Endothelial cell of umbilical vein (primary cell): ENCODE results near the gene LITAFD. TPM values are rescaled to one million over a fixed set of nuclear protein-coding genes. Genes with fewer than 3 reads are reported as not detected.

ENCODE experiments used
- BruUV-seq: library from RNA; stranded (reverse); fragments of 400-500 nt; replicated peaks from 2 replicates; lab custom pipeline; 2021; lab: Mats Ljungman, UMichigan
- CTCF ChIA-PET: fragments of 300-600, 350-600 bp; sonication (Branson Sonifier 250); formaldehyde crosslinking; loops from one replicate; lab custom pipeline; 2021; ENCODE audit warnings: antibody characterized with exemption, inconsistent platforms; lab: Charles Lee
- POLR2A ChIA-PET: fragments of 300-600, 350-600 bp; sonication (Branson Sonifier 250); formaldehyde crosslinking; loops from one replicate; lab custom pipeline; 2021; ENCODE audit warnings: antibody characterized with exemption, inconsistent platforms; lab: Charles Lee
- DNase-seq: peaks from one replicate; pipeline ENCODE4 v3.0.0-alpha.2; 2011; ENCODE audit warnings: low read depth, low spot score
- FAIRE-seq: peaks from 2 replicates; lab custom pipeline; 2011; peaks lifted over from hg19 to GRCh38; lab: Jason Lieb, UNC
- H2AFZ ChIP-seq: 2 replicates; pipeline ENCODE4 v1.6.0; 2012; ENCODE audit warnings: low read depth, low read length, control low read depth, inconsistent platforms
- H3K27ac ChIP-seq: 2 replicates; pipeline ENCODE4 v1.5.1; 2011; ENCODE audit warnings: low read depth, mild to moderate bottlenecking, control low read depth, low read length, moderate library complexity; ENCODE audit not compliant: insufficient read depth
- H3K27me3 ChIP-seq, 2 experiments: 2 replicates each; pipeline versions ENCODE4 v1.6.0 to v1.6.1; 2011; ENCODE audit warnings: low read length in 2 of 2, mixed read lengths in 1 of 2; ENCODE audit not compliant: control insufficient read depth in 2 of 2, insufficient read depth in 2 of 2
- H3K36me3 ChIP-seq, 2 experiments: 2 replicates in 1 of 2; 3 replicates in 1 of 2; pipeline ENCODE4 v1.5.1; 2011; ENCODE audit warnings: low read length in 2 of 2, mild to moderate bottlenecking in 1 of 2, moderate library complexity in 1 of 2; ENCODE audit not compliant: control insufficient read depth in 2 of 2, insufficient read depth in 2 of 2; ENCODE audit errors: extremely low read depth in 1 of 2
- H3K4me1 ChIP-seq: 3 replicates; pipeline ENCODE4 v1.5.1; 2011; ENCODE audit warnings: mild to moderate bottlenecking, low read length; ENCODE audit not compliant: control insufficient read depth, insufficient read depth; ENCODE audit errors: extremely low read depth
- H3K4me2 ChIP-seq: 2 replicates; pipeline ENCODE4 v1.6.1; 2011; ENCODE audit warnings: low read length, control low read depth, mixed read lengths; ENCODE audit not compliant: insufficient read depth
- H3K4me3 ChIP-seq, 3 experiments: fragments of 200-600 bp in 1 of 3; sonication (generic), shearing (Covaris generic) in 1 of 3; replicated peaks in 1 of 3; 2 replicates each; pipeline ENCODE4 v1.5.1; 2011 to 2016; ENCODE audit warnings: control low read depth in 3 of 3, low read length in 3 of 3, mild to moderate bottlenecking in 2 of 3, inconsistent platforms in 1 of 3, low read depth in 1 of 3, moderate library complexity in 1 of 3; ENCODE audit not compliant: insufficient read depth in 1 of 3
- H3K79me2 ChIP-seq: 2 replicates; pipeline ENCODE4 v1.6.0; 2012; ENCODE audit warnings: low read length, inconsistent platforms; ENCODE audit not compliant: control insufficient read depth, insufficient read depth
- H3K9ac ChIP-seq: replicated peaks from 2 replicates; pipeline ENCODE3; 2011; ENCODE audit warnings: low read length, control low read depth; ENCODE audit not compliant: insufficient read depth; ENCODE audit errors: extremely low read depth
- H3K9me1 ChIP-seq: replicated peaks from 3 replicates; pipeline ENCODE4 v1.6.0; 2011; ENCODE audit warnings: mild to moderate bottlenecking, low read length; ENCODE audit not compliant: control insufficient read depth, insufficient read depth; ENCODE audit errors: extremely low read depth
- H3K9me3 ChIP-seq: replicated peaks from 2 replicates; pipeline ENCODE4 v1.5.1; 2012; ENCODE audit warnings: low read length, inconsistent platforms; ENCODE audit not compliant: control insufficient read depth, insufficient read depth
- H4K20me1 ChIP-seq: replicated peaks from 2 replicates; pipeline ENCODE3; 2011; ENCODE audit warnings: mild to moderate bottlenecking, low read length; ENCODE audit not compliant: control insufficient read depth, insufficient read depth; ENCODE audit errors: extremely low read depth
- EZH2 ChIP-seq: IDR thresholded peaks from 2 replicates; pipeline ENCODE4 v1.6.1; 2012; ENCODE audit warnings: borderline replicate concordance, low read depth, mild to moderate bottlenecking, moderate library complexity, low read length, inconsistent platforms; ENCODE audit not compliant: severe bottlenecking
- FOS ChIP-seq: IDR thresholded peaks from 2 replicates; pipeline ENCODE4 v1.6.1; 2011; ENCODE audit warnings: mild to moderate bottlenecking, low read length, moderate library complexity, borderline replicate concordance; ENCODE audit not compliant: insufficient read depth
- GATA2 ChIP-seq: IDR thresholded peaks from 2 replicates; pipeline ENCODE4 v1.7.0; 2011; ENCODE audit warnings: low read depth, mild to moderate bottlenecking, moderate library complexity, mixed read lengths, low read length; ENCODE audit not compliant: insufficient read length, insufficient read depth
- JUN ChIP-seq: IDR thresholded peaks from 2 replicates; pipeline ENCODE4 v1.6.1; 2011; ENCODE audit warnings: borderline replicate concordance, low read depth; ENCODE audit not compliant: insufficient read length, insufficient read depth
- MYC ChIP-seq: IDR thresholded peaks from one replicate; pipeline ENCODE4 v1.6.1; 2011; ENCODE audit warnings: mild to moderate bottlenecking, low read depth, low read length
- POLR2A ChIP-seq: IDR thresholded peaks from 2 replicates; pipeline ENCODE4 v1.6.1; 2012; ENCODE audit warnings: low read depth, mild to moderate bottlenecking, control low read depth, low read length
- POLR2AphosphoS5 ChIP-seq: IDR thresholded peaks from 2 replicates; pipeline ENCODE4 v1.6.1; 2012; ENCODE audit warnings: low read depth, mild to moderate bottlenecking, control low read depth, low read length, moderate library complexity; ENCODE audit not compliant: insufficient read depth
- dilution Hi-C: fragments of 300-500 bp; cut with MboI; formaldehyde crosslinking; loops from one replicate; pipeline ENCODE4 v1.15.0; 2019; ENCODE audit warnings: low sequenced_read_pairs; ENCODE audit not compliant: extremely low pct_ligation_motif_present
- intact Hi-C: fragments of 100-400 bp; cut with micrococcal nuclease; formaldehyde crosslinking; loops from one replicate; pipeline ENCODE4 v1.10.0; 2022
- polyA plus RNA-seq, 4 experiments: library from polyadenylated mRNA; depleted of rRNA in 3 of 4; stranded (reverse) in 3 of 4; unstranded in 1 of 4; fragments of >200 nt; gene quantifications; 2 replicates each; pipeline versions ENCODE4 v1.2.1 to v1.2.3, GENCODE V29; 2011 to 2012; ENCODE audit warnings: missing spikeins in 1 of 4
- total RNA-seq: library from RNA; stranded (reverse); gene quantifications from 2 replicates; pipeline ENCODE4 v1.2.3, GENCODE V29; 2021
- TF ChIP-seq, protein P1 (sequence below): IDR thresholded peaks from 2 replicates; pipeline ENCODE4 v1.6.1; 2011; ENCODE audit not compliant: insufficient read depth, insufficient read length
- TF ChIP-seq, protein P2 (sequence below), 2 donors: IDR thresholded peaks; 1 replicate in 1 of 2; 2 replicates in 1 of 2; pipeline ENCODE4 v1.5.1; 2011; ENCODE audit warnings: low read length in 2 of 2, mild to moderate bottlenecking in 2 of 2, moderate library complexity in 2 of 2, control low read depth in 1 of 2, inconsistent platforms in 1 of 2, low read depth in 1 of 2; ENCODE audit not compliant: insufficient read depth in 1 of 2; ENCODE audit errors: extremely low read depth in 1 of 2

LITAFD gene
- total and polyA plus RNA-seq, 2 donors (not counting 3 experiments of a cell fraction or from before 2014, with no cell fraction given) = not detected

DNA sequence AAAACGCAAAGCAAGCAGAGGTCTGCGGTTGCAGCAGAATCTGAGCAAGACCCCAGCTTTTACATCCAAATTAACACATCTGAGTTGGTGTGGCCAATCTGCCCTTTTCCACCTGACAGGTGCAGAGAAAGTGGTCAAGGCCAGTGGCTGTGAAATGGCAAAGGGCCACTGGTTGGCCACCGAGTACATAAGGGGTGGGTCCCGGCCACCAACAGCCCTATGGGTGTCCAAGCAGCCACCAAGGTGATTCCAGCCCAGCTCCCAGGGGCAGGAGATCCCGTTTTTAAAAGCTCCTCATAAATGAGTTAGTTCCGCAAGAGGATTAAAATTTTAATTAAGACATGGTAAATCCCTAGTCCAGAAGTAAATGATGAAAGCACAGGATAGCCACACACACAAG is 52.5 kb downstream of the LITAFD start:
- Histone ChIP-seq H3K27me3 (no peaks in the 10 kb centered on the region), H2AFZ (no peak overlapping the region), H3K9me3 (no peaks in the 10 kb centered on the region), H3K4me1 (no peaks in the 10 kb centered on the region), H4K20me1 (peaks cover 21% of the 10 kb centered on the region), H3K4me3 (no peak overlapping the region), H3K4me2 (no peak overlapping the region), H3K79me2 (peaks cover 99% of the 10 kb centered on the region), H3K9ac (no peak overlapping the region), H3K36me3 (peaks cover 4 to 5% of the 10 kb centered on the region in 2 experiments), H3K27ac (no peak overlapping the region), H3K9me1 (no peaks in the 10 kb centered on the region)
- ChIA-PET POLR2A (no interaction called here), CTCF (interaction anchor here (0.6 to 5.2 kb wide), 4 partner anchors 74 to 175 kb away, joined by 3 to 76 read pairs (median 6); no protein-coding TSS in a partner anchor)
- no TSS peak for BruUV-seq
- TF ChIP-seq GATA2 (no peak), JUN (no peak), POLR2A (no peak), FOS (no peak), MYC (no peak), EZH2 (no peak), POLR2AphosphoS5 (no peak)
- TF ChIP-seq, protein P1, sequence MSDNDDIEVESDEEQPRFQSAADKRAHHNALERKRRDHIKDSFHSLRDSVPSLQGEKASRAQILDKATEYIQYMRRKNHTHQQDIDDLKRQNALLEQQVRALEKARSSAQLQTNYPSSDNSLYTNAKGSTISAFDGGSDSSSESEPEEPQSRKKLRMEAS = no peak
- TF ChIP-seq, protein P2, sequence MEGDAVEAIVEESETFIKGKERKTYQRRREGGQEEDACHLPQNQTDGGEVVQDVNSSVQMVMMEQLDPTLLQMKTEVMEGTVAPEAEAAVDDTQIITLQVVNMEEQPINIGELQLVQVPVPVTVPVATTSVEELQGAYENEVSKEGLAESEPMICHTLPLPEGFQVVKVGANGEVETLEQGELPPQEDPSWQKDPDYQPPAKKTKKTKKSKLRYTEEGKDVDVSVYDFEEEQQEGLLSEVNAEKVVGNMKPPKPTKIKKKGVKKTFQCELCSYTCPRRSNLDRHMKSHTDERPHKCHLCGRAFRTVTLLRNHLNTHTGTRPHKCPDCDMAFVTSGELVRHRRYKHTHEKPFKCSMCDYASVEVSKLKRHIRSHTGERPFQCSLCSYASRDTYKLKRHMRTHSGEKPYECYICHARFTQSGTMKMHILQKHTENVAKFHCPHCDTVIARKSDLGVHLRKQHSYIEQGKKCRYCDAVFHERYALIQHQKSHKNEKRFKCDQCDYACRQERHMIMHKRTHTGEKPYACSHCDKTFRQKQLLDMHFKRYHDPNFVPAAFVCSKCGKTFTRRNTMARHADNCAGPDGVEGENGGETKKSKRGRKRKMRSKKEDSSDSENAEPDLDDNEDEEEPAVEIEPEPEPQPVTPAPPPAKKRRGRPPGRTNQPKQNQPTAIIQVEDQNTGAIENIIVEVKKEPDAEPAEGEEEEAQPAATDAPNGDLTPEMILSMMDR (IDR thresholded peaks at IDR 0.05; ENCODE audit: extremely low read depth in 1 of 2, insufficient read depth in 1 of 2, low read depth in 1 of 2, low read length in 2 of 2) = no peak
- no peak for DNase-seq
- FAIRE-seq = no peak
- dilution Hi-C loops = no loop called here
- intact Hi-C loops = no loop called here

Other genes with a start within 250 kb of the LITAFD start
- 1.3 and 1.6 TPM in 2 replicates for gene ABAT, start 207.7 kb upstream of the LITAFD start, total RNA-seq
- gene ABAT, start 207.7 kb upstream of the LITAFD start, polyA plus RNA-seq = 1.4 and 1.5 TPM in 2 replicates
- 8.3 and 9.6 TPM in 2 replicates for gene TMEM186, start 84.7 kb upstream of the LITAFD start, total RNA-seq
- 6.4 and 8.0 TPM in 2 replicates for gene TMEM186, start 84.7 kb upstream of the LITAFD start, polyA plus RNA-seq
- 61.3 and 62.8 TPM in 2 replicates for gene PMM2, start 84.5 kb upstream of the LITAFD start, total RNA-seq
- 27.5 and 29.0 TPM in 2 replicates for gene PMM2, start 84.5 kb upstream of the LITAFD start, polyA plus RNA-seq
- 69.2 and 72.5 TPM in 2 replicates for gene CARHSP1, start 13.3 kb upstream of the LITAFD start, total RNA-seq
- gene CARHSP1, start 13.3 kb upstream of the LITAFD start, polyA plus RNA-seq = 64.9 and 88.5 TPM in 2 replicates
- 130 and 138 TPM in 2 replicates for gene USP7, start 81.6 kb downstream of the LITAFD start, total RNA-seq
- gene USP7, start 81.6 kb downstream of the LITAFD start, polyA plus RNA-seq = 12.3 and 17.7 TPM in 2 replicates
- 60.1 and 63.7 TPM in 2 replicates for gene HAPSTR1, start 209.3 kb downstream of the LITAFD start, total RNA-seq
- gene HAPSTR1, start 209.3 kb downstream of the LITAFD start, polyA plus RNA-seq = 11.6 and 15.7 TPM in 2 replicates